T-helper 1 cell (primary cell): ENCODE data around the gene LRRIQ3.
"Not testable (repeated sequence)": the region's sequence is repeated elsewhere in the genome, so short reads cannot be mapped to it uniquely, and the experiment has no call there.

Experiments used
- DNase-seq, 5 donors: peaks; one replicate each; pipeline ENCODE4 v3.0.0-alpha.2; 2012 to 2020
- total RNA-seq, 4 donors: gene quantifications; one replicate each; lab custom pipeline; 2026; lab: John Stamatoyannopoulos, UW

The LRRIQ3 gene, protein sequence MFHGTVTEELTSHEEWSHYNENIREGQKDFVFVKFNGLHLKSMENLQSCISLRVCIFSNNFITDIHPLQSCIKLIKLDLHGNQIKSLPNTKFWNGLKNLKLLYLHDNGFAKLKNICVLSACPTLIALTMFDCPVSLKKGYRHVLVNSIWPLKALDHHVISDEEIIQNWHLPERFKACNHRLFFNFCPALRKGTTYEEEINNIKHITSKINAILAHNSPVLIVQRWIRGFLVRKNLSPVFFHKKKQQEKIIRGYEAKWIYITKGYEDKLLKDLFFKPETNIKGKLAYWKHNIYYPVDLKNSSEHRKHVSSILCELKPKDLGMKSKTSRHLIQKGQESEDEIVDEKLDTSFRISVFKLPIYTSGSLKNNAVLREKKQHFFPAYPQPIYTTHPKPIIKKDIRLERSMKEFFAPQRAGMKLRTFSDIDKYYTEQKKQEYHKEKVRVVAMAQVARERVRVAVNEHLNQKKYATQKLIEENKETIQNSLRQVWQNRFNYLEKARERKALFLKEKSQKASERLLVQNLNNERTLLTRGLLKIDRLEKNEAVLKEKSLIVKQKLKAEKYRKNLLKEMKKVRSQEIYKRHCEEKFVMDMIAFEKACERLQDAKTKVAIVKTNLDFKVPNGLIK
- total RNA-seq = 1.1 to 2.6 (median 2.2) reads per million in 4 donors

DNA sequence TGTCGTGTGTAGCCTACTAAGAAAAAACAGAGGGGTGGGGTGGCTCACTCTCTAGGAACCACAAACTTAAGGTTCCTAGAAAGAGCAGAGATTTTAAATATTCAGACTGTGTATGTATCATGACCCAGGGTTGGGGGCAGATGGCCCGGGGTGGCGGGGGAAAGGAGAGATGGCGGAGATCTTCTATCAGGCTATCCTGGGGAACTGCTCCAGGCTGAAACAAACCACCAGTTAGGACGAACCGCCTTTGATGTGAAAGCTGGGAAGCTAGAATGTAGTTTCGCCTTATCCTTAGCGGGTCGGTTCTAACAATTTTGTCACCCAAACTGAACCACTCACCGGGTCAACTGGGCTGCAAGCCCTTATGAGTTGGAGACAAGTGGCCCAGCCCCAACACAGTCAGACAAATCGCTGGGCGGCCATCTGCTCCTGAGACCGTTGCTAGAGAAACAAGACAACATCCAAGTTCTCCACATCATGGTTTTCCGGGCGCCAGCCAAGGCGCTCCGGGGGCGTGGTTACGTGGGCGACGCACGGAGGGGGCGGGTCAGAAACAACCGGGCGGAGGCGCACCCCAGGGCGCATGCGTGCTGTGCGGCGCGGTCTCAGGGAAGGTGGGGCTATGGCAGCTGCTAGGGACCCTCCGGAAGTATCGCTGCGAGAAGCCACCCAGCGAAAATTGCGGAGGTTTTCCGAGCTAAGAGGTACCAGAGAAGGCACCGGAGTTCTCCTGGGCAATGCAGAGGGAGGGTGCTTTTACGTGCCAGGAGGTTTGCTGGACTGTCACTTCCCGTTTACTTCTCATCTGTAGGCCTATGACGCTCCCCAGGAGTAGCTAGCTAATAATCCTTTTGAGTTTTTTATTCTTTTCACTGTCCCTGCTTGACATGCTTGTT, at the start of gene LRRIQ3, which contains the start of gene FPGT:
Gene LRRIQ3, minus strand, starts transcription at position 520 of the 896 bp plus-strand sequence. CDS start 14,492 bp downstream, outside the sequence.
Gene FPGT, plus strand, starts transcription at position 586 of the 896 bp plus-strand sequence. Its CDS starts 37 bp downstream, at position 623.
- peak; percentile 90 to 94 (median 91) for DNase-seq

DNA sequence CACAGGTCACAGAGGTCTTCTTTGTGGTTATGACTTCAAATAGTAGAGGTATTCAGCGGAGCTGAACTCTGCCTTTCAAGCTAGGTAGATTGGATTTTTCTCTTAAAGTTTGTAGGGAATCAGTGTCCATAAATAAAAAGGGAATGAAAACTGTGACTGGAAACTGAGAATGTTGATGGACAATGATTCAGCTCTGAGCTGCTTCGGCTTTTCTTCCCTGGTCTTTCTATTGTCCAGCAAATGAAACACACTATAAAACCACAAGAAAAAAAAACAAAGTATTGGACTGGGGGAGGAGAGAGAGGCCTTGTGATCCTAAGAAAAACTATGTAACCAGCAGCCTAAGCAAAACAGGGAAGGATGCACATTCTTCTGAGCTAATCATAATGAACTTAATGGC, 48.3 kb upstream of the LRRIQ3 start:
- DNase-seq = no peak

DNA sequence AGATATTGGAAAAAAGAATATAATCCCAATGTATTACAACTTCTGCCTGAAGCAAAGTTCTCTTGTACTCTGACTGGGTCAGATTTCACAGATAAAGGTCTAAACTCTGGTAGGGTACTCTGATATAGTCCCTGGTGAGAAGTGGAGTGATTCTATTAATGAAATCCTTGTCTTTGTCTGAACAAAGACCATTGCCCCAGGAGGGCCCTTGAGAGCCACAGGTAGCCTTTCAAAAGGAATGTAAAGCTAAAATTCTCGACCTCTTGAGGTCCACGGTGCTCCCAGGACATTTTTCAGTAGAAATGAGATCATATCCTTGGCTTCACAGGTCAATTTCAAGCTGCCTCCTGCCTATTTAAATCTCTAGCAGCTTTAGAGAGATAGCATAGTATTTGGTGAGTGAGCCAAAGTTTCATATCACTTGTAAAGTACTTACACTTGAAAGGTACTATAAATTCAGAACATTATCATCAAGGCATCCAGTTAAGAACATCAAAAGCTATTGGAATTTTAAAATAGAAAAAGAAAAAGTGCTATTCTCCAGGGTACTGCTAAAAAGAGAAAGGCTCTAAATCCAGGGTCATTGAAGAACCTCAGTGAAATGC, 47.3 kb upstream of the LRRIQ3 start:
- no peak for DNase-seq

DNA sequence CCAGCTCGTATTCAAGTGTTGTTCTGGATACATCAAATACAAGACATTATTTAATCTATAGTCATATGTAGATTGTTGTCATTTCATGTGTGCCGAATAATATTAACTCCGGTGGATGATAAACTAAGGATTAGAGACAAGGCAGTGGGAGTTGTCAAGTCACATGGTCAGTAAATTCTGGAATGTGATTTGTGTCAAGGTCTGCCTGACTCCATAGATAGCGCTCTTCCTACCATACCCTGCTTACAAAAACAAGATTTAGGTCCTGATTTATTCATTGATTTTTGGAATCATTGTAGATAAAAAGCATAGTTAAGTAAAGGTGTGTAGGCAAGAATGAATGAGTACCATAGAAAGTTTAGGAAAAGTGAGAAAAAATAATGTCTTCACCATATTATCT, 39.8 kb upstream of the LRRIQ3 start:
- no peak for DNase-seq

DNA sequence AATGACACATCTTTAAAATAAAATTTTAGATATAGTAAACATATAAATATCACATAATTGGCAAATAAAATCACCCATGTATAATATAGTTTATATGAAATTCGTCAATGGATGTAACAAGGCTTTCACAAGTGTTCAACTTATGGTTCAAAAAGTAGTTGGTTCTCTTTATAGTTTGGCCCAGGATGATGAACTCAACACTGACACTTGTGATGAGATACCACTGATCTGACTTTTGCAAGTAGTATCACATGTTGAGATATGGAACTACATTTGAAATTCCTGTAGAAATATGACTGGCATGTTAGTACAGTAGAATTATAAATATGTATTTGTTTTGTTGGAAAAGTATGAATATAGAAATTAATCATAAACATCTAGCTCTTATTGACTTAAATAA, 39.1 kb upstream of the LRRIQ3 start:
- DNase-seq = no peak

DNA sequence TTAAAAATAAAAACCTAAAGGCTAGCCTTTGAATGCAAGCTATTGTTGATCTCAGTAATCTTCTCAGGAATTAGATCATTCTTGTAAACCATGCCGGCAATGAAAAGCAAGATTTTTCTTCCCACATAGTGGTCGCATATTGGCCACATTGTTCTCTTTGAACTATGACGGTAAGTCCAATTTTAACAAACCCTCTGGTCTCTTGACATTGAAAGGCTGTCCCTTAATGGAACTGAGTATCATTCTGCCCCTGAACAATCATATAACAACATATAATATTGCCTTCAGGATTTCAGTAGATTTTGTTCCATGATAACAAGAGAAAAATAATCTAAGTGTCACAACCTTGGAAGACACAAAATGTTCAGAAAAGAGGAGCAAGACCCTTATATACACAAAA, 38.5 kb upstream of the LRRIQ3 start:
- no peak for DNase-seq

DNA sequence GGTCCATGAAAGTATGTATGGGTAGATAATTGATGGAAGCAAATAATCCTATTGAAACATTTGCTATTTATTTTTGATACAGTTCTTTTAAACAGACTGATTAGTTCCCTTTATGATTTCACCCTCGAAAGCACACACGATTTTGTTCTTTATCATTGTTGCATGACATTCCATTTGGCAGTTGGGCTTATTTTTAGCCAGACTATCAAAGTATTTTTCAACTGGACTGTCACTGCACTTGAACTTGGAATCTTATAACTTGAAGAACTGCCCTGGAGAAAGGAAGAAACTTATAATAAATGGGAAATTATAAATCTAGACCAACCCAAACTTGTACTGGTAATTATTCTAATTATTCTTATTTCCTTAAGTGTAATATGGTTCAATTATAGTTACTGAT, 37.2 kb upstream of the LRRIQ3 start, which contains the start of gene TNNI3K:
Gene TNNI3K, plus strand, starts transcription at position 235 of the 400 bp plus-strand sequence. Its CDS starts 65 bp downstream, at position 300.
- DNase-seq = no peak

DNA sequence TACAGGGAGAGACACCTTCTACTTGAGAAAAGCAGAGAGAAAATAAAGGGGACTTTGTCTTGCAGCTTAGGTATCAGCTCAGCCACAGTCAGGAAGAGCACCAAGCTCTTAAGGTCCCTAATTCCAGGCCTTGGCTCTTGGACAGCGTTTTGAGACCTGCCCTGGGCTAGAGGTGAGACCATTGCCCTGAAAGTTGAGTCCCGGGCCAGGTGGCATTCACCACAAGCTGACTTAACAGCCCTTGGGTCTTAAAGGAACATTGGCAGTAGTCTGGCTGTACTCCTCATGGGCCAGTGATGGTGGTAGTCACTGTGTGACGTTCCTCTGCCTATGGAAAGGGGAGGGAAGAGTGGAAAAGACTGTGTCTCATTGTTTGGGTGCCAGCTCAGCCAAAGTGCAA, 25.5 kb upstream of the LRRIQ3 start:
- no peak for DNase-seq

DNA sequence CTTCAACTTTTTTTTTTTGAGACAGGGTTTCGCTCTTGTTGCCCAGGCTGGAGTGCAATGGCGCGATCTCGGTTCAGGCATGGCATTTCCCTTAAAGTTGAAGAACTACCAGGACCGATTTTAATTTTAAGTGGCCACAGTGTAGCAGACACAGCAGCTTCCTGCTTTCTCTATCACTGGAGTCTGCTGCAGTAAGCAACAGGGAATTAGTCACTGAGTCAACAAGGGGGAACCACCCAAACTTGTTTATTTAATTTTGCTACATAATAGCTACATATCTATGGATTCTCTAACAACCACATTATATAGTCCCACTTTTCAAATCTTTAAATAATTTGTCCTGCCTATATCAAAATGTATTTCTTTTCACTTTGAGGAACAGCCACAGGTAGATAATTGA, 24.7 kb upstream of the LRRIQ3 start:
- DNase-seq = no peak

DNA sequence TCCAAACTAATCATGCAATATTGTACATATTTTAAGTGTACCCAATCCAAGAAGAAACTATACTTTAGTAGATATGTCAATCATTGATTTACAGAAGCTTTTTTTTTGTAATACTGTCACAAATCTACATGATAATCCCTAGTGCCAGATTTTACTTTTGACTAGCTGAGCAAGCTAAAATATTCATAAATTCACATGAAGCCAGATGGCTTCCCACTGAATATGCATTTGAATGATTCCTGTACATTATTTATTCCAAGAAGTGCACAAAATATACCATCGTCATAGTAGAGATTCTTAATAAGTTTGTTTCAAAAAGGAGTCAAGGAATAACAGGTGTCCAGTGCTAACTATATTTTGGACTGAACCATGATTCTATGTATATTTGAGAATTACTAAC, 17.3 kb upstream of the LRRIQ3 start:
- DNase-seq = no peak

DNA sequence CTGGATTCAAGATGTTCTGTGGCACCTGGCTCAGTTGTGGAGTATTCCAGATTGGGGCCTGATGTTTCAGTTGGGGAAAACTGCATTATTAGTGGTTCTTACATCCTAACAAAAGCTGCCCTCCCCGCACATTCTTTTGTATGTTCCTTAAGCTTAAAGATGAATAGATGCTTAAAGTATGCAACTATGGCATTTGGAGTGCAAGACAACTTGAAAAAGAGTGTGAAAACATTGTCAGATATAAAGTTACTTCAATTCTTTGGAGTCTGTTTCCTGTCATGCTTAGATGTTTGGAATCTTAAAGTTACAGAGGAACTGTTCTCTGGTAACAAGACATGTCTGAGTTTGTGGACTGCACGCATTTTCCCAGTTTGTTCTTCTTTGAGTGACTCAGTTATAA, 7.3 kb upstream of the LRRIQ3 start:
- DNase-seq = no peak

DNA sequence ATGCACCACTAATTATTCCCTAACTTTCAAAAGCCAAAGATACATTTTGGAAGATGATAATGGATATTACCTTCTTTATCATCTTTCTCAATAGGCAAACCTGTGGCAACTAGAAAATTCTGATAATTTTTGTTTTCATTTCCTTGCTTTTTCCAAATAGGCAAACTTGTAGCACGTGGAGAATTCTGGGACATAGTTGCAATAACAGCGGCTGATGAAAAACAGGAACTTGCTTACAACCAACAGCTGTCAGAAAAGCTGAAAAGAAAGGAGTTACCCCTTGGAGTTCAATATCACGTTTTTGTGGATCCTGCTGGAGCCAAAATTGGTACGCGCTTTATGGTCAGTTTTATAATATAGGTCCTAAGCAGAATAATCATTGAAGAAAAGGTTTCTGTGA, 1.5 kb upstream of the LRRIQ3 start:
- DNase-seq = no peak

DNA sequence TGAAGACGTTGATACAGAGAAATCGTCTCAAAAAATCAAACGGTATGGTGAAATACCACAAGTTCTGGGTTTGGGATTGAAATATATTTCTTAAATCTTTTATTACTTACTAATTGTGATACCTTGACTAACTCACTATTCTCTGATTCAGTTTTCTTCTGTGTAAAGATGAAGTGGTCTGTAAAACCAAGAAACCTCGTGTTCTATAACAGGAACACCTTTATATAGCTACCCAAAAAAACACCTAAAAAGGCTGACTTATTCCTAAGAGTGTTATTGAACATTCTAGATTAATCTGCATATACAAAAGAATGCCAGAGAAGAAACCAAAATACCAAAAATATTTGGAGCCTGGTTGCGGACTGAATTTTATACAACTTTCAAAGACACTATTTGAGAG, 721 bp downstream of the LRRIQ3 start:
- DNase-seq = no peak

DNA sequence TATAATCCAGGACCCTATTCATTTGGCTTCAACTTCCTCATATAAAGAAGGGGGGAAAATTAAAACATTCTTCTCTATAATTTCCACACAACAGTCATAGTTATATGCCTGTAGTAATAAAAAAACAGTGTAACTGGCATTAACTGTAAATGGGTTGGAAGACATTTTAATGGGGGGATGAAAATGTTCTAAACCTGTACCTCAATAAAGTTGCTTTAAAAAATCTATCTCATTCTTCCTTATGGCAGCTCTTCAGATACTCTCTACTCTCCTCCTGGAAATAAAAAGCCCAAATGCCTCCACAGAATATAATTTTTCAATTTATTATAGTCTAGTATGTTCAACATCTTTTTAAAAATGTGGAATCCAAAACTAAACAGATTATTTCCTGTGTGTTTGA, 2.6 kb downstream of the LRRIQ3 start:
- DNase-seq = no peak

DNA sequence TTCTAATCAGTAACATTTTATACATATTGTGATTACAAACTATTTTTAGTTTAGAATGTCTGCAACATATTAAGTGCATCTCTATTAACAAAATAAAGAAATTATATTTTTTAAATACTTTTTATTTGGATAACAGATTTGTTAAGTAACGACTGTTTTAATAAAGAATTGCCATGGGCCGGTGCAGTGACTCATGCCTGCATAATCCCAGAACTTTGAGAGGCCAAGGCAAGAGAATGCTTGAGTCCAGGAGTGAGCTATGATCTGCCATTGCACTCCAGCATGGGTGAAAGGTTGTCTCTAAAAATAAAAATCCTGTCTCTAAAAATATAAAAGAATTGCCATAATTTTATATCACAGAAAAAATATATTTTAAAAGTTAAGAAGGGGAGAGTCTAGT, 4.1 kb downstream of the LRRIQ3 start:
- DNase-seq = no peak

DNA sequence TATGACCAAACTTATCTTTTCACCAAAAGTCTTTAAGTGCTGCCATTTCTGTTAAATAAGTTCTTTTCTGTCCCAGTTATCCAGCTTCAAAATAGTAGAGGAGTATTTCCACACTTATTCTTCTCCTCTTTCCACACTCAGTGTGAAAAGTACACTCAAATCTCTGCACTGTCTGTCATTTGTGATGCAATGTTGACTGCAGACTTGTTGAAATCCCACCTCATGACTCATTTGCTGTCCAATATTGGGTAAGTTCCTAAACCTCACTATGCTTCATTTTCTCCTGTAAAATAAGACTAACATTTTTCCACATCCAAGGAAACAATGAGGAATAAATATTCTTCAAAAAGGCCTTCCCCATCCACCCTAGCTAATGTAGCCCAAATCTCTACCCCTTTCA, 17.5 kb downstream of the LRRIQ3 start:
- no peak for DNase-seq

DNA sequence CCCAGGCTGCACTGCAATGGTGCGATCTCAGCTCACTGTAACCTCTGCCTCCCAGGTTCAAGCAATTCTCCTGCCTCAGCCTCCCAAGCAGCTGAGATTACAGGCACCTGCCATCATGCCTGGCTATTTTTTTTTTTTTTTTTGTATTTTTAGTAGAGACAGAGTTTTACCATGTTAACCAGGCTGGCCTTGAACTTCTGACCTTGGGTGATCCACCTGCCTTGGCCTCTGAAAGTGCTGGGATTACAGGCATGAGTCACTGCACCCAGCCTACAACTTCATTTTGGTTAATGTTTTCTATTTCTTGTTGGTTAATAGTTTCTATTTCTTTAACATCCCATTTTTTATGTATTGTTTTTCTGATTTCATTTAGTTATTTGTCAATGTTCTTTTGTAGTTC, 23.6 kb downstream of the LRRIQ3 start:
- not testable (repeated sequence) for DNase-seq

DNA sequence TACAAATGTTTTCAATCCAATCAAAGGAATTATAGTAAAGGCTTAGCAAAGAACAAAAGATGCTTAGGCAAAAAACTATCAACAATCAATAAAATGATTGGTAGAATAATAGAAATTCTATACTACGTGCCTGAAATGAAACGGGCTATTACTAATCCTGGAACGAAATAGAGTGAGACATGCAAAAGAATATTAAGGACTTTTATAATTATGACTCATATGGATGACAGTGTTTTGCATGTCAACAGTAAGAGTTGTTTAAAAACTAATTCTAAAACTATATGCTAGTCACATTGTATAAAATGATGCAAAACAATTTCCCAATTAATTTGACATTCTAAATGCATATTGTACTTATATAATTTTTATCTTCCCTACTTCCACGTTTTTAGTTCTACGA, 35.6 kb downstream of the LRRIQ3 start:
- no peak for DNase-seq

DNA sequence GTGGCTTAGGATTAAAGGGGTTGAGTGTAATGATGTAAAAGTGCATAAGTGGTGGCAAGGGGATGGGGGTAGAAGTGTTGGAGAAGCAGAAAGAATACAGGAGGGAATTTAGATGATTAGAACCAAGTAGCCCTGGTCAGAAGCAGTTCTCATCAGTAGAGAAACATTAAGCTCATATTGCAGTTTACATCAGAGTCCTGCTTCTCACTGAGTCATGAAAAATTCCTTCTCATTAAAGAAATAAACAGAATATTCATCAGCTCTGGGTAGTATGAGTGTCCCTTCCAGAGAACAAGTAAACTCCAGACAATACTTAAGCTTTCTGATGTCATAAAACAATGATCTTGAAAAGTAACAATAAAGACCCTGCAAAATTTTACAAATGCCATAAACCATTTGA, 36.5 kb downstream of the LRRIQ3 start:
- DNase-seq = no peak

DNA sequence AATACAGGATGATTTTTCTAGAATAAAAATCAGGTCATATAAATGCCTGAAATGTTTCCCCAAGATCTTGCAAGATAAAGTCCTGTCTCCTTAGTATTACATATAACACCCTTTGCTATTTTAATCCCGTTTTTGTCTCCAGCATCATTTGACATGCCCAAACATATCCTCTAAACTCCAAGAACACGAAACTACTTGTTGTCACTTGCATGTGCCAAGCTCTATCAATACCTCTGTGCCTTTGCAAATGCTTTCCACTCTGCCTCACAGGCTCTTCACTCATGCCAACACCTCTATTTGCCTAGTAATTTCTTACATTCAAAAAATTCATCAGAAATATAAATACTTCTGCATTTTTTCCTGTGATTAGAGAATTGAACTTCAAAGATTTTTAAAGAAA, 37.9 kb downstream of the LRRIQ3 start:
- no peak for DNase-seq

DNA sequence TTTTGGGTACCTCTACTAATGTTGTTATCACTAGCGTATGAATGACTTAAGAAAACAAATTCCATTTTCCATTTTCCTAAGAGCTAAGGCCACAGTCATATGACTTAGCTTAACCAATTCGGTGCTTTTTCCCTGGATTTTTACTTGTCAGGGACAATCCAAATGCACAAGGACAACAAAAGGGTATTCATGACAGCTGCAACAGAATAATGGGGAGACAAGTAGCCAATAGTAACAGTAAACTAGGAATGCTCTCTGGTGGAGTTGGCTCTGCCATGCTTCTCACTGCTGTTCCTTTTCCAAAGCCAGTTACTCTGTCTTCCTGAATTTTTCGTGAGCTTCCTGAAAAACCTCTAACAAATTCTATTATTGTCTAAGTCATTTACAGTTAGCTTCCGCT, 52.9 kb downstream of the LRRIQ3 start:
- no peak for DNase-seq

DNA sequence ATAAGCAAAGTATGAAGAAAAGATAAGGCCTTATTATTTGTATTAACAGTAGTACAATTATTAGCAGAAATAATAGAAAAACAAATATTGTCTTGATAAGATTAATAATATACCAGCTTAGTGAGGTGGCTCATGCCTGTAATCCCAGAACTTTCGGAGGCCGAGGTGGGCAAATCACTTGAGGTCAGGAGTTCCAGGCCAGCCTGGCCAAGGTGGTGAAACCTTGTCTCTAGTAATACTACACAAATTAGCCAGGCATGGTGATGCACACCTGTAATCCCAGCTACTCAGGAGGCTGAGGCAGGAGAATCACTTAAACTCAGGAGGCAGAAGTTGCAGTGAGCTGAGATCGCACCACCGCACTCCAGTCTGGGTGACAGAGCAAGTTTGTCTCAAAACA, 80.6 kb downstream of the LRRIQ3 start:
- not testable (repeated sequence) for DNase-seq

DNA sequence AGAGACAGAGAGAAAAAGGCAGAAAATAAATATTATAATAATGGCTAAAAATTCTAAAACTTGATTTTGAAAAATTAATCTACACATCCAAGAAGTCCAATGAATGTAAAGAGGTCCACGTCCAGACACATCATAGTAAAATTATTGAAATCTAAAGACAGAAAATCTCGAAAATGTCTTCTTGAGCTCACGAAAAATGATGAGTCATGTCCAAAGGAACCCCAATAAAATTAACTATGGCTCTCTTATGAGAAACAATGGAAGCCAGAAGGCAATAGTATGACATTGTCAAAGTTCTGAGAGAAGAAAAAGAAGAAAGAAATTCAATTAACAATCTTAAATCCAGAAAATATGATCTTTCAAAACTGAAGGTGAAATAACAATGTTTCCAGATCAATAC, 84.6 kb downstream of the LRRIQ3 start:
- DNase-seq = no peak
